BJ (cell line): Measurements from ENCODE around the gene PIF1. TPM values are rescaled to one million over a fixed set of nuclear protein-coding genes. Genes with fewer than 3 reads are reported as not detected.

Experiments
- CTCF ChIA-PET: fragments of 350-600 bp; formaldehyde crosslinking; extraction: SDS; loops from one replicate; lab custom pipeline; 2021; ENCODE audit warnings: antibody characterized with exemption, inconsistent platforms; lab: Yijun Ruan, JAX
- POLR2A ChIA-PET: fragments of 300-600 bp; sonication (Branson Sonifier 250); formaldehyde crosslinking; extraction: SDS; loops from one replicate; lab custom pipeline; 2021; ENCODE audit warnings: antibody characterized with exemption; lab: Charles Lee
- DNase-seq: peaks from one replicate; pipeline ENCODE4 v3.0.0-alpha.2; 2011; ENCODE audit warnings: low read depth
- H3K27me3 ChIP-seq: 2 replicates; pipeline ENCODE4 v1.6.0; 2011; ENCODE audit warnings: low read length; ENCODE audit not compliant: control insufficient read depth, insufficient read depth
- H3K36me3 ChIP-seq: 2 replicates; pipeline ENCODE4 v1.5.1; 2011; ENCODE audit warnings: low read length; ENCODE audit not compliant: control insufficient read depth, insufficient read depth
- H3K4me3 ChIP-seq: 2 replicates; pipeline ENCODE4 v1.5.1; 2011; ENCODE audit warnings: low read depth, mild to moderate bottlenecking, control low read depth, low read length
- CTCF ChIP-seq: IDR thresholded peaks from 2 replicates; pipeline ENCODE4 v1.5.1; 2011; ENCODE audit warnings: low read depth, mild to moderate bottlenecking, control low read depth, inconsistent platforms, low read length, moderate library complexity; ENCODE audit not compliant: insufficient read depth
- polyA plus RNA-seq: library from polyadenylated mRNA; depleted of rRNA; stranded (reverse); fragments of >200 nt; gene quantifications from 2 replicates; pipeline ENCODE4 v1.2.3, GENCODE V29; 2011

The PIF1 gene
- polyA plus RNA-seq, 1 experiment = 10.8 TPM

- CTCF ChIA-PET = interaction anchor here (0.6 to 1.6 kb wide), 6 partner anchors 9 to 155 kb away, joined by 3 to 8 read pairs (median 3); no protein-coding TSS in a partner anchor
Observed at GRCh38 chr15:64841344-64842095, 16.1 kb upstream of the PIF1 start, which contains the start of gene PLEKHO2. Gene PLEKHO2, plus strand, starts transcription at chr15:64841915. Its CDS starts 102 bp downstream, at chr15:64842017.

GRCh38 chr15:64841060-64841343, 15.6 kb upstream of the PIF1 start:
- Histone ChIP-seq H3K36me3 (no peaks in the 10 kb centered on the region), H3K4me3 (peak overlapping the region; percentile 58), H3K27me3 (no peaks in the 10 kb centered on the region)
- TF ChIP-seq CTCF = no peak
- ChIA-PET CTCF (interaction anchor here (0.6 to 1.6 kb wide), 8 partner anchors 10 to 154 kb away, joined by 3 to 8 read pairs (median 3); no protein-coding TSS in a partner anchor), POLR2A (interaction anchor here (0.5 to 1.1 kb wide), 5 partner anchors 10 to 53 kb away, joined by 3 to 4 read pairs (median 4); partner anchors contain the start of gene PIF1)
- DNase-seq = no peak

More at GRCh38 chr15:64841344-64842095, 16.1 kb upstream of the PIF1 start, which contains the start of gene PLEKHO2:
- POLR2A ChIA-PET = interaction anchor here (0.5 to 1.1 kb wide), 5 partner anchors 10 to 52 kb away, joined by 3 to 4 read pairs (median 4); partner anchors contain the start of gene PIF1
- Histone ChIP-seq H3K36me3 (no peaks in the 10 kb centered on the region), H3K27me3 (no peaks in the 10 kb centered on the region), H3K4me3 (peak within 1 kb of the TSS; percentile 93)
- peak; percentile 35; the same call in 1 of the 2 replicates for TF ChIP-seq CTCF
- peak; percentile 54 for DNase-seq

GRCh38 chr15:64837502-64837901, 12.1 kb upstream of the PIF1 start:
- no peak for DNase-seq
- ChIA-PET POLR2A (no interaction called here), CTCF (interaction anchor here (1.0 kb wide), 1 partner anchor 27 kb away, joined by 3 read pairs; no protein-coding TSS in a partner anchor)
- H3K36me3 ChIP-seq = no peaks in the 10 kb centered on the region
- H3K4me3 ChIP-seq = no peak overlapping the region
- TF ChIP-seq CTCF = no peak
- H3K27me3 ChIP-seq = no peaks in the 10 kb centered on the region

GRCh38 chr15:64836023-64836536, 10.6 kb upstream of the PIF1 start:
- Histone ChIP-seq H3K27me3 (no peaks in the 10 kb centered on the region), H3K4me3 (no peak overlapping the region), H3K36me3 (no peaks in the 10 kb centered on the region)
- DNase-seq = no peak
- ChIA-PET CTCF (interaction anchor here (0.9 to 1.8 kb wide), 11 partner anchors 8 to 156 kb away, joined by 3 to 8 read pairs (median 5); no protein-coding TSS in a partner anchor), POLR2A (no interaction called here)
- TF ChIP-seq CTCF = no peak

- no peak for DNase-seq
- Histone ChIP-seq H3K27me3 (no peaks in the 10 kb centered on the region), H3K4me3 (no peak overlapping the region), H3K36me3 (no peaks in the 10 kb centered on the region)
- ChIA-PET POLR2A (no interaction called here), CTCF (interaction anchor here (1.3 kb wide), 1 partner anchor 103 kb away, joined by 4 read pairs; no protein-coding TSS in a partner anchor)
- no peak for TF ChIP-seq CTCF
Observed at GRCh38 chr15:64833690-64834089, 8.2 kb upstream of the PIF1 start.
